Urinary bladder (tissue), 4 donors: Measurements from ENCODE around the gene DMXL1. TPM values are rescaled to one million over a fixed set of nuclear protein-coding genes. Genes with fewer than 3 reads are reported as not detected.
"Not testable (repeated sequence)": the region's sequence is repeated elsewhere in the genome, so short reads cannot be mapped to it uniquely, and the experiment has no call there.

Source experiments
- DNase-seq: peaks from one replicate; pipeline ENCODE4 v3.0.0-alpha.2; 2015; ENCODE audit errors: extremely low spot score
- H3K27ac ChIP-seq: one replicate; pipeline ENCODE4 v1.5.1; 2013; ENCODE audit warnings: low read depth, mild to moderate bottlenecking, moderate library complexity
- H3K36me3 ChIP-seq: one replicate; pipeline ENCODE4 v1.6.1; 2013; ENCODE audit warnings: mild to moderate bottlenecking, moderate library complexity; ENCODE audit not compliant: insufficient read depth
- H3K4me1 ChIP-seq: one replicate; pipeline ENCODE4 v1.6.1; 2013; ENCODE audit warnings: mild to moderate bottlenecking, moderate library complexity; ENCODE audit not compliant: insufficient read depth
- H3K4me3 ChIP-seq: one replicate; pipeline ENCODE4 v1.5.1; 2013; ENCODE audit warnings: low read depth, low read length
- WGBS: extraction: QIAGEN DNeasy Blood & Tissue Kit; methylation state at CpG from one replicate; pipeline ENCODE4 v1.1.7; 2013; 5-methylcytosine and 5-hydroxymethylcytosine counted together
- polyA plus RNA-seq: library from polyadenylated mRNA; stranded (reverse); fragments of 200-250 nt; gene quantifications from one replicate; pipeline ENCODE4 v1.2.3, GENCODE V29; 2013
- total RNA-seq: library from RNA; depleted of rRNA; stranded (reverse); fragments of >200 nt; gene quantifications from one replicate; pipeline ENCODE4 v1.2.3, GENCODE V29; 2014
- donor health status: healthy with polysubstance abuse.
- donor health status: healthy.

The DMXL1 gene
- total and polyA plus RNA-seq, 2 donors, result 12.4 to 134 TPM

DNA sequence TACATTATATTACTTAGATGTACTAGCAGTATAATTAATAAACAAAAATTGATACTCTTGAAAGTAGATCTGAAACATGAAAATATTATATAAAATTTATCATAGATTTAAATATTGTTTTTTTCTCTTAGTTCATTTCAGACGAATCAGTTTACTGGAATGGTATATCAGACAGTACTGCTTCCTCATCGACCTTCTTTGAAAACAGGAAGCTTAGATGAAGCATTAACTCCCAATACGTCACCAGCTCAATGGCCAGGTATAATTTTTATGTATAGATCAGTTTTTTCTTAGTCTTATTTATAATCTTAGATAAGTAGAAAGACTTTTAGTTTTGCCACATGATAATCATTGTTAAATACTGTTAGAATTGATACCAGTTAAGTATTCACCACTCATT is 106.3 kb downstream of the DMXL1 start:
- 93% methylated on average over 3 of the region's 3 CpGs for WGBS
- Histone ChIP-seq H3K36me3 (peaks cover 2% of the 10 kb centered on the region), H3K27ac (no peak overlapping the region), H3K4me3 (no peak overlapping the region), H3K4me1 (no peaks in the 10 kb centered on the region)
- no peak for DNase-seq

GRCh38 chr5:119178435-119178834 is 107.5 kb downstream of the DMXL1 start:
- Histone ChIP-seq H3K4me3 (no peak overlapping the region), H3K4me1 (no peaks in the 10 kb centered on the region), H3K27ac (no peak overlapping the region), H3K36me3 (peaks cover 2% of the 10 kb centered on the region)
- WGBS, result 95% methylated on average over 2 of the region's 2 CpGs
- DNase-seq, result no peak

- no peak for DNase-seq
- Histone ChIP-seq H3K27ac (no peak overlapping the region), H3K4me1 (no peaks in the 10 kb centered on the region), H3K36me3 (peaks cover 2% of the 10 kb centered on the region), H3K4me3 (no peak overlapping the region)
- WGBS, result 79% methylated on average over 1 of the region's 1 CpG
Observed at GRCh38 chr5:119179857-119180641, 109.2 kb downstream of the DMXL1 start.

DNA sequence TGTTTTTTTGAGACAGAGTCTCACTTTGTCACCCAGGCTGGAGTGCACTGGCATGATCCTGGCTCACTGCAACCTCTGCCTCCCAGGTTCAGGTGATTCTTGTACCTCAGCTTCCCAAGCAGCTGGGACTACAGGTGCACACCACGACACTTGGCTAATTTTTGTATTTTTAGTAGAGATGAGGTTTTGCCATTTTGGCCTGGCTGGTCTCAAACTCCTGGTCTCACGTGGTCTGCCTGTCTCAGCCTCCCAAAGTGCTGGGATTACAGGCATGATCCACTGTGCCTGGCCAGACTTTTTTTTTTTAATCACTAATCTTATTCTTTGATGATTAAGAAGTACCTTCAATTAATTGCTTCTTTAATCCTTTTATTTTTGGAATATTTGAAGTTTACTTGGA is 114.6 kb downstream of the DMXL1 start:
- WGBS, result 60% methylated on average over 2 of the region's 2 CpGs
- not testable (repeated sequence) for DNase-seq, H3K4me3 ChIP-seq, H3K36me3 ChIP-seq, H3K4me1 ChIP-seq, H3K27ac ChIP-seq

DNA sequence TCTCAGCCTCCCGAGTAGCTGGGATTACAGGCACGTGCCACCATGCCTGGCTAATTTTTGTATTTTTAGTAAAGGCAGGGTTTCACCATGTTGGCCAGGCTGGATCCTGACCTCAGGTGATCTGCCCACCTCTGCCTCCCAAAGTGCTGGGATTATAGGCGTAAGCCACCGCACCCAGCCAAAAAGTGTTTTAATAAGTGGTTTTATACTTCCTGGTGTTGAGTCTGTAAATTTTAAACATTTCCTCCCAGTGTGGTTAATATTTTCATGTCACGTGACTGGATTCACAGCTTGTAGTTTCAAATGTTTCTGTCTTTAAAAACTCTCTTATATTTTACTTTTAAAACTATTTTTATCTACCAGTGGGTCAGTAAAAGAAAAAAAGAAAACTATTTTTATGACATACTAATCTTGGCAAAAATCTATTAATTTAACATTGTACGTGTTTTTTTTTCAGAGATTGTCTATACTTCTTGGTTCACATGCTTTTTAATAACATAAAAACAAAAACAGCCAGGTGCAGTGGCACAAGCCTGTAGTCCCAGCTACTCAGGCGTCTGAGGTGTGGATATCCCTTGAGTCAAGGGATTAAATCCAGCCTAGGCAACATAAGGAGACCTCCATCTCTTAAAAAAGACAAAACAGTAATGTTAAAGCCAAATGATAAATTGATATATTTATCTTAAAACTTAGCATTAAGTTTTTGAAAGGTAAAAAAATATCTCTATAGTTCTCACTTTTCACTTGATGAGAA is 117.1 kb downstream of the DMXL1 start:
- DNase-seq, result no peak
- Histone ChIP-seq H3K4me3 (no peak overlapping the region), H3K27ac (no peak overlapping the region), H3K4me1 (no peaks in the 10 kb centered on the region), H3K36me3 (no peaks in the 10 kb centered on the region)
- 84% methylated on average over 7 of the region's 7 CpGs for WGBS

GRCh38 chr5:119190470-119191095 is 119.7 kb downstream of the DMXL1 start:
- DNase-seq, result no peak
- H3K4me1 ChIP-seq, result no peaks in the 10 kb centered on the region
- no peak overlapping the region for H3K27ac ChIP-seq
- no peaks in the 10 kb centered on the region for H3K36me3 ChIP-seq
- WGBS, result 52% methylated on average over 1 of the region's 1 CpG
- H3K4me3 ChIP-seq, result no peak overlapping the region

DNA sequence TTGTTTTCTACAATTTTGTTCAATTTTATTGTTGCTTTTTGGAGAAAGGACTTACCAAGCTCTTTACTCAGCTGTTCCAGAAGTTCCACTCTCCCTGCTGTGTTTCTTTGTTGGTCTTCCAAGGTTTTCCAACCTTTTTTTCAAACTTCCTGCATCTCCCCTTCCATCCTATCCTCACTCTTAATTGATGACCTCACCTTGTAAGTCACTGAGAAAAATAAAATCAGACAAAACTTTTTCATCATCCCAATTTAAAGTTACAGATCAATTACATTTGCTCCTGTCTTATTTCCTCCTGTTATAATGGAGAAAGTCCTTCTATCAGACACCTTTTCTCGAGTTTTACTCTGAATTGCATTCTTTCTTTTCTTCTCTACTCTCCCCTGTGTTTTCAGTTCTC is 121.1 kb downstream of the DMXL1 start:
- Histone ChIP-seq H3K4me1 (no peaks in the 10 kb centered on the region), H3K4me3 (no peak overlapping the region), H3K27ac (no peak overlapping the region), H3K36me3 (peaks cover 1% of the 10 kb centered on the region)
- no peak for DNase-seq
- 95% methylated on average over 1 of the region's 1 CpG for WGBS

- Histone ChIP-seq H3K36me3 (peaks cover 4% of the 10 kb centered on the region), H3K27ac (no peak overlapping the region), H3K4me3 (no peak overlapping the region), H3K4me1 (no peaks in the 10 kb centered on the region)
- no peak for DNase-seq
Observed at GRCh38 chr5:119200795-119201194, 129.9 kb downstream of the DMXL1 start.

- Histone ChIP-seq H3K4me1 (no peaks in the 10 kb centered on the region), H3K27ac (no peak overlapping the region), H3K36me3 (no peaks in the 10 kb centered on the region), H3K4me3 (no peak overlapping the region)
- 93% methylated on average over 1 of the region's 1 CpG for WGBS
- no peak for DNase-seq
Observed at GRCh38 chr5:119207105-119207504, 136.2 kb downstream of the DMXL1 start.

GRCh38 chr5:119212026-119212425 is 141.1 kb downstream of the DMXL1 start:
- no peak overlapping the region for H3K27ac ChIP-seq
- no peak for DNase-seq
- no peak overlapping the region for H3K4me3 ChIP-seq
- WGBS, result over 99% methylated on average over 2 of the region's 2 CpGs
- no peaks in the 10 kb centered on the region for H3K4me1 ChIP-seq
- no peaks in the 10 kb centered on the region for H3K36me3 ChIP-seq

GRCh38 chr5:119212676-119213075 is 141.8 kb downstream of the DMXL1 start:
- H3K36me3 ChIP-seq, result no peaks in the 10 kb centered on the region
- H3K4me1 ChIP-seq, result no peaks in the 10 kb centered on the region
- H3K4me3 ChIP-seq, result no peak overlapping the region
- H3K27ac ChIP-seq, result no peak overlapping the region
- DNase-seq, result no peak

DNA sequence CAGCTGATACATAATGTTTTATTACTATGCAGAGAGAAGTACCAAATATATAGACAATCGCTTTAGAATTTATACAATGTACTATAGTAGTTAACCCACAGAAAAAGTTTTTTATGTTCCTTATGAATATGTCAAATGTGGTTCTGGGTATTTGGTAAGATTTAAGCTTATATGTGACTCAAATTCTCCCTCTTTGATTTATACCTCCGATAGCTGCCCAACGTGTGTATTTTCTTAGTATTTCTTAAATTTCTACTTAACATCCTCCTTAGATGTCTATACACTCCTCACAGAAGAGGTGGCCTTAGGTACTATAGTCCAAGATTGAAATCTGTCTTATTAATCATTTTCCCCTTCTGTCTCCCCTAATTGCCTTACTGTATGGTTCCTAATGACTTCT is 146.3 kb downstream of the DMXL1 start:
- H3K27ac ChIP-seq, result no peak overlapping the region
- H3K4me3 ChIP-seq, result no peak overlapping the region
- no peak for DNase-seq
- H3K36me3 ChIP-seq, result no peaks in the 10 kb centered on the region
- no peaks in the 10 kb centered on the region for H3K4me1 ChIP-seq
- 97% methylated on average over 3 of the region's 3 CpGs for WGBS

- Histone ChIP-seq H3K4me3 (no peak overlapping the region), H3K27ac (no peak overlapping the region), H3K36me3 (no peaks in the 10 kb centered on the region), H3K4me1 (no peaks in the 10 kb centered on the region)
- WGBS, result 77% methylated on average over 6 of the region's 6 CpGs
- DNase-seq, result no peak
Observed at GRCh38 chr5:119218830-119219782, 148.2 kb downstream of the DMXL1 start.
